Caco-2 (cell line): ENCODE measurements around the gene DCK. TPM values are rescaled to one million over a fixed set of nuclear protein-coding genes. Genes with fewer than 3 reads are reported as not detected.

ENCODE experiments used
- BruUV-seq: library from RNA; stranded (reverse); fragments of 400-500 nt; replicated peaks from 2 replicates; lab custom pipeline; 2021; lab: Mats Ljungman, UMichigan
- CTCF ChIA-PET: fragments of 300-600 bp; sonication (Branson Sonifier 250); formaldehyde crosslinking; loops from one replicate; lab custom pipeline; 2022; ENCODE audit warnings: antibody characterized with exemption; lab: Charles Lee
- POLR2A ChIA-PET: fragments of 300-600 bp; sonication (Branson Sonifier 250); formaldehyde crosslinking; loops from one replicate; lab custom pipeline; 2022; ENCODE audit warnings: antibody characterized with exemption; lab: Charles Lee
- DNase-seq, 2 experiments: peaks; one replicate each; pipeline versions ENCODE4 v3.0.0 to v3.0.0-alpha.2; 2020 to 2022
- H3K27me3 ChIP-seq: replicated peaks from 2 replicates; pipeline ENCODE4 v1.6.0; 2011; ENCODE audit warnings: low read length; ENCODE audit not compliant: control insufficient read depth, insufficient read depth
- H3K36me3 ChIP-seq: 2 replicates; pipeline ENCODE4 v1.5.1; 2011; ENCODE audit warnings: low read length; ENCODE audit not compliant: control insufficient read depth, insufficient read depth
- H3K4me1 ChIP-seq: fragments of 250-450 bp; sonication (Bioruptor Pico); 2 replicates; pipeline ENCODE4 v1.5.1; 2020; ENCODE audit warnings: mild to moderate bottlenecking
- H3K4me3 ChIP-seq: 2 replicates; pipeline ENCODE4 v1.5.1; 2011; ENCODE audit warnings: low read depth, mild to moderate bottlenecking, control low read depth, low read length
- H3K9me3 ChIP-seq: fragments of 250-450 bp; sonication (Bioruptor Pico); 2 replicates; pipeline ENCODE4 v1.5.1; 2020; ENCODE audit warnings: mild to moderate bottlenecking, moderate library complexity
- H3K27ac Mint-ChIP-seq: one replicate; pipeline ENCODE4 v1.8.0; 2022; ENCODE audit warnings: mixed read lengths; ENCODE audit not compliant: unreplicated experiment
- H3K27me3 Mint-ChIP-seq: one replicate; pipeline ENCODE4 v1.8.0; 2022; ENCODE audit warnings: mixed read lengths; ENCODE audit not compliant: insufficient read depth, unreplicated experiment
- H3K36me3 Mint-ChIP-seq: one replicate; pipeline ENCODE4 v1.8.0; 2022; ENCODE audit warnings: mild to moderate bottlenecking, mixed read lengths; ENCODE audit not compliant: insufficient read depth, unreplicated experiment
- H3K4me1 Mint-ChIP-seq: one replicate; pipeline ENCODE4 v1.8.0; 2022; ENCODE audit warnings: low read depth, mixed read lengths; ENCODE audit not compliant: unreplicated experiment
- H3K4me3 Mint-ChIP-seq: one replicate; pipeline ENCODE4 v1.8.0; 2022; ENCODE audit warnings: mild to moderate bottlenecking, moderate library complexity, mixed read lengths; ENCODE audit not compliant: unreplicated experiment
- H3K9me3 Mint-ChIP-seq: one replicate; pipeline ENCODE4 v1.8.0; 2022; ENCODE audit warnings: mixed read lengths; ENCODE audit not compliant: unreplicated experiment
- intact Hi-C: fragments of 100-400 bp; cut with micrococcal nuclease; formaldehyde crosslinking; loops from one replicate; pipeline ENCODE4 v1.10.0; 2022; ENCODE audit not compliant: unreplicated experiment
- total RNA-seq: library from RNA; stranded (reverse); gene quantifications from 2 replicates; pipeline ENCODE4 v1.2.3, GENCODE V29; 2022
- TF ChIP-seq, protein P1 (sequence below), 2 experiments: fragments of 200-600 bp in 1 of 2; IDR thresholded peaks; 1 replicate in 1 of 2; 2 replicates in 1 of 2; pipeline versions ENCODE4 v1.5.1 to v1.8.0; 2011 to 2022; ENCODE audit warnings: antibody characterized with exemption in 1 of 2, control low read depth in 1 of 2, inconsistent platforms in 1 of 2, low read depth in 1 of 2, low read length in 1 of 2, mild to moderate bottlenecking in 1 of 2, moderate library complexity in 1 of 2; ENCODE audit not compliant: insufficient read depth in 1 of 2, severe bottlenecking in 1 of 2, unreplicated experiment in 1 of 2

DCK gene
- total RNA-seq, 1 experiment from 2014 or later, result 19.6 TPM

DNA sequence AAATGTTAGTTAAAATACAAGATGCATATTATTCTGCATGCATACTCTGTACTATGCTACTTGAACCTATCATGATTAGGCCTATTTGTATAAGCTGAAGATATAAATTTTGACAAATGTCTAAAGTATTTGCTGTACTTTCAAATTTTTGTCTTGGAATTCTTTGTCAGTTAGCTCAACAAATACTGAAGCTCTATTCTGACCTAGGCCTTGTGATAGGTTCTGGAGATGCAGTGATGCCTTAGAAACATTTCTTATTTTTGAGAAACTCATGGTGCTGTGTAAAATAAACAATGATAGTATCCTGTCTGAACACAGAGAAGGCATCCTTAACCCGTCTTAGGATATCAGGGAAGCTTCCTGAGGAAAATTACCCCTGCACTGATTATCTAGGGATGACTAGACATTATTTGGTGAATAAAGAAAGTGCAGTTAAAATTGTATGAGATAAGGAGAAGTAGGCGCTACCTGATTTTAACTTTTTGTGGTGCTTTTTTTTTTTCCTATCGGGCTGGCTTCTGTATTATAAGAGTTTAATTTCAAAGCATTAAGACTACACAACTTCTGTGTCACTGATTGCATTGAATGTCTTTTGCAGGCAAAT, 47.9 kb upstream of the DCK start:
- TF ChIP-seq, protein P1, sequence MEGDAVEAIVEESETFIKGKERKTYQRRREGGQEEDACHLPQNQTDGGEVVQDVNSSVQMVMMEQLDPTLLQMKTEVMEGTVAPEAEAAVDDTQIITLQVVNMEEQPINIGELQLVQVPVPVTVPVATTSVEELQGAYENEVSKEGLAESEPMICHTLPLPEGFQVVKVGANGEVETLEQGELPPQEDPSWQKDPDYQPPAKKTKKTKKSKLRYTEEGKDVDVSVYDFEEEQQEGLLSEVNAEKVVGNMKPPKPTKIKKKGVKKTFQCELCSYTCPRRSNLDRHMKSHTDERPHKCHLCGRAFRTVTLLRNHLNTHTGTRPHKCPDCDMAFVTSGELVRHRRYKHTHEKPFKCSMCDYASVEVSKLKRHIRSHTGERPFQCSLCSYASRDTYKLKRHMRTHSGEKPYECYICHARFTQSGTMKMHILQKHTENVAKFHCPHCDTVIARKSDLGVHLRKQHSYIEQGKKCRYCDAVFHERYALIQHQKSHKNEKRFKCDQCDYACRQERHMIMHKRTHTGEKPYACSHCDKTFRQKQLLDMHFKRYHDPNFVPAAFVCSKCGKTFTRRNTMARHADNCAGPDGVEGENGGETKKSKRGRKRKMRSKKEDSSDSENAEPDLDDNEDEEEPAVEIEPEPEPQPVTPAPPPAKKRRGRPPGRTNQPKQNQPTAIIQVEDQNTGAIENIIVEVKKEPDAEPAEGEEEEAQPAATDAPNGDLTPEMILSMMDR (IDR thresholded peaks at IDR 0.05; ENCODE audit: insufficient read depth in 1 of 2, low read depth in 1 of 2, low read length in 1 of 2, severe bottlenecking in 1 of 2, unreplicated experiment in 1 of 2), result no peak
- no peaks in the 10 kb centered on the region for H3K9me3 ChIP-seq
- ChIA-PET CTCF (interaction anchor here (0.5 to 2.0 kb wide), 3 partner anchors 44 to 603 kb away, joined by 3 to 9 read pairs (median 5); partner anchors contain the start of gene MOB1B), POLR2A (no interaction called here)
- DNase-seq, result no peak
- Mint-ChIP-seq H3K4me3 (no peak overlapping the region), H3K36me3 (no peaks in the 10 kb centered on the region), H3K27me3 (no peaks in the 10 kb centered on the region), H3K4me1 (no peaks in the 10 kb centered on the region), H3K9me3 (no peaks in the 10 kb centered on the region), H3K27ac (no peak overlapping the region)
- no peak overlapping the region for H3K4me3 ChIP-seq
- no peaks in the 10 kb centered on the region for H3K36me3 ChIP-seq
- intact Hi-C loops, result no loop called here
- no peaks in the 10 kb centered on the region for H3K27me3 ChIP-seq
- H3K4me1 ChIP-seq, result no peaks in the 10 kb centered on the region
- no TSS peak for BruUV-seq

DNA sequence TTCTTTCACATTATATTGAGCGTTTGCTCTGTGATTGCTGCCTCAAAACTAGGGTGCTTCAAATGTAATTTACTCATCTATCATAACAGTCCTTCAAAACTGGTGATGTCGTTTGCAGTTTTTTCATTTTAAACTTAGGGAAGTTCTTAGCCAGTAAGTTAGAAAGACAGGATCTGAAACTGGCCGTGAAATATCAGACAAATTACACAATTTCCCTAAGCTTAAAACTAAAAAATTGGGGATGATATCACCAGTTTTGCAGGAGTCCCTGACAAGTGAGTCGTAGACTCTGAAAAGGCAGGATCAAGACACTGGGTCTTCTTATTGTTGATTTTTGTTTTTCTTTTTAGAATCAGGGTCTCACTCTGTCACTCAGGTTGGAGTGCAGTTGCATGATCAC, 46.5 kb upstream of the DCK start:
- intact Hi-C loops, result no loop called here
- H3K9me3 Mint-ChIP-seq, result no peaks in the 10 kb centered on the region
- no peak overlapping the region for H3K4me3 Mint-ChIP-seq
- no peak overlapping the region for H3K27ac Mint-ChIP-seq
- H3K27me3 Mint-ChIP-seq, result no peaks in the 10 kb centered on the region
- DNase-seq, result no peak
- H3K4me1 Mint-ChIP-seq, result no peaks in the 10 kb centered on the region
- ChIA-PET CTCF (no interaction called here), POLR2A (no interaction called here)
- H3K9me3 ChIP-seq, result no peaks in the 10 kb centered on the region
- H3K27me3 ChIP-seq, result no peaks in the 10 kb centered on the region
- H3K4me1 ChIP-seq, result no peaks in the 10 kb centered on the region
- no peaks in the 10 kb centered on the region for H3K36me3 Mint-ChIP-seq
- TF ChIP-seq, protein P1 (IDR thresholded peaks at IDR 0.05; ENCODE audit: insufficient read depth in 1 of 2, low read depth in 1 of 2, low read length in 1 of 2, severe bottlenecking in 1 of 2, unreplicated experiment in 1 of 2), result no peak
- no peak overlapping the region for H3K4me3 ChIP-seq
- no TSS peak for BruUV-seq
- no peaks in the 10 kb centered on the region for H3K36me3 ChIP-seq

DNA sequence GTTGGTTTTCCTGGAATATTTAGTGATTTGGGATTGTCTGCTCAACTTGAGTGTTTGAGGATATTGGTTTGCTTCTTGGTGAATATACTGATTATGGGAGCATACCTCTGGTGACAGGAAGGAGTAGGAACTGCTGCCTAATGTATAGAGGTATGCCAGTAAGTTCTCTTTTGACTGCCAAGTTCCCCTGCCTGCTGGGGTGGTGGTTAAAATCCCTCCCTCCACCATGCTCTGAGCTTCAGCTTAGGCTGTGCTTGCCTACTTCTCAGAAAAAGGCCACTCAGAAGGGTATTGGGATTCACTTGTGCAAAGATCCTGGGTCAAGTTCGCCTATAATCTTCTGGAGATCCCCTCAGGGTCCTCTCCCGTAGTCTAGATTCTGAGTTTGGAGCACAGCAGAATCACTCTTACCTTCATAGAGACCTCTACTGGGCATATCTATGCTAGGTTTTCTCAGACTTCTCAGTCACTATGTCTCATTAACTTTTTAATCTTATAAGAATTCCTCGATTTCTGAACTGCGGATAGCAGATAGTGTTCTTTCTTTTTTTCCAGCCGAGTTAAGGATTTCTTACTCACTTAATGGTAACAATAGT, 44.7 kb upstream of the DCK start:
- DNase-seq, result no peak
- POLR2A ChIA-PET, result no interaction called here
- intact Hi-C loops, result no loop called here
- Histone ChIP-seq H3K36me3 (no peaks in the 10 kb centered on the region), H3K4me3 (no peak overlapping the region), H3K9me3 (no peaks in the 10 kb centered on the region), H3K4me1 (no peaks in the 10 kb centered on the region), H3K27me3 (no peaks in the 10 kb centered on the region)
- H3K27ac Mint-ChIP-seq, result no peak overlapping the region
- no peaks in the 10 kb centered on the region for H3K9me3 Mint-ChIP-seq
- H3K27me3 Mint-ChIP-seq, result no peaks in the 10 kb centered on the region
- no peaks in the 10 kb centered on the region for H3K36me3 Mint-ChIP-seq
- no TSS peak for BruUV-seq
- CTCF ChIA-PET, result no interaction called here
- TF ChIP-seq, protein P1 (IDR thresholded peaks at IDR 0.05; ENCODE audit: insufficient read depth in 1 of 2, low read depth in 1 of 2, low read length in 1 of 2, severe bottlenecking in 1 of 2, unreplicated experiment in 1 of 2), result peak in 1 of 2 experiments; percentile 5
- no peaks in the 10 kb centered on the region for H3K4me1 Mint-ChIP-seq
- H3K4me3 Mint-ChIP-seq, result no peak overlapping the region
